Neuron (in vitro differentiated cells): Measurements from ENCODE around the gene F8A2.
"Not testable (repeated sequence)": the region's sequence is repeated elsewhere in the genome, so short reads cannot be mapped to it uniquely, and the experiment has no call there.

ENCODE experiments used
- H2AFZ ChIP-seq: one replicate; pipeline ENCODE4 v1.6.1; 2013; ENCODE audit warnings: low read depth, mild to moderate bottlenecking, inconsistent platforms, low read length, moderate library complexity
- H3K27me3 ChIP-seq: one replicate; pipeline ENCODE4 v1.6.1; 2013; ENCODE audit warnings: low read length; ENCODE audit not compliant: insufficient read depth
- H3K36me3 ChIP-seq: one replicate; pipeline ENCODE4 v1.6.1; 2013; ENCODE audit warnings: low read length; ENCODE audit not compliant: insufficient read depth
- H3K4me1 ChIP-seq: one replicate; pipeline ENCODE4 v1.6.1; 2013; ENCODE audit warnings: low read length; ENCODE audit not compliant: insufficient read depth
- H3K4me3 ChIP-seq: 2 replicates; pipeline ENCODE4 v1.5.1; 2013; ENCODE audit warnings: mild to moderate bottlenecking, low read length, moderate library complexity
- H3K9me3 ChIP-seq: one replicate; pipeline ENCODE4 v1.6.1; 2013; ENCODE audit warnings: low read length

The F8A2 gene

DNA sequence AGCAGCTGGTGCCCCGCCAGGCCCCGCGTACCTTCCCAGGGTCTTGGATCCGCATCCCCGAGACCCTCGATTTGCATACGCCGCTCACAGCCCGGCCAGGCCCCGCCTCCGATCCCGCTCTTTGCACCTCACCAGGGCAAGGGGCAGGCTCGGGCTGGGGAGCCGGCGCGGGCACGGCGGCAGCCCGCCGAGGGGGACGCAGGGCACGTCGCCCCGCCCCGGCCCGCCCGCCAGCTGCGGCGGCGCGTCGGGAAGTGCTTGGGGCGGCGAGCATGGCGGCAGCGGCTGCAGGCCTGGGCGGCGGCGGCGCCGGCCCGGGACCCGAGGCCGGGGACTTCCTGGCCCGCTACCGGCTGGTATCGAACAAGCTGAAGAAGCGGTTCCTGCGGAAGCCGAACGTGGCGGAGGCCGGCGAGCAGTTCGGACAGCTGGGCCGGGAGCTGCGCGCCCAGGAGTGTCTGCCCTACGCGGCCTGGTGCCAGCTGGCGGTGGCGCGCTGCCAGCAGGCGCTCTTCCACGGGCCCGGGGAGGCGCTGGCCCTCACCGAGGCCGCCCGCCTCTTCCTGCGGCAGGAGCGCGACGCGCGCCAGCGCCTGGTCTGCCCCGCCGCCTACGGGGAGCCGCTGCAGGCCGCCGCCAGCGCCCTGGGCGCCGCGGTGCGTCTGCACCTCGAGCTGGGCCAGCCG is at the start of gene F8A2:
F8A2 (plus strand) TSS at position 253 of the 686 bp plus-strand sequence; CDS start at position 273, 20 bp downstream.
- H3K9me3 ChIP-seq, H2AFZ ChIP-seq, H3K4me1 ChIP-seq, H3K36me3 ChIP-seq, H3K4me3 ChIP-seq, H3K27me3 ChIP-seq: not testable (repeated sequence)

- Histone ChIP-seq H3K36me3 (no peaks in the 10 kb centered on the region), H3K4me1 (no peaks in the 10 kb centered on the region), H3K9me3 (no peaks in the 10 kb centered on the region), H2AFZ (no peak overlapping the region), H3K27me3 (no peaks in the 10 kb centered on the region), H3K4me3 (no peak overlapping the region)
Observed at GRCh38 chrX:155333544-155334100, 48.3 kb upstream of the F8A2 start.

DNA sequence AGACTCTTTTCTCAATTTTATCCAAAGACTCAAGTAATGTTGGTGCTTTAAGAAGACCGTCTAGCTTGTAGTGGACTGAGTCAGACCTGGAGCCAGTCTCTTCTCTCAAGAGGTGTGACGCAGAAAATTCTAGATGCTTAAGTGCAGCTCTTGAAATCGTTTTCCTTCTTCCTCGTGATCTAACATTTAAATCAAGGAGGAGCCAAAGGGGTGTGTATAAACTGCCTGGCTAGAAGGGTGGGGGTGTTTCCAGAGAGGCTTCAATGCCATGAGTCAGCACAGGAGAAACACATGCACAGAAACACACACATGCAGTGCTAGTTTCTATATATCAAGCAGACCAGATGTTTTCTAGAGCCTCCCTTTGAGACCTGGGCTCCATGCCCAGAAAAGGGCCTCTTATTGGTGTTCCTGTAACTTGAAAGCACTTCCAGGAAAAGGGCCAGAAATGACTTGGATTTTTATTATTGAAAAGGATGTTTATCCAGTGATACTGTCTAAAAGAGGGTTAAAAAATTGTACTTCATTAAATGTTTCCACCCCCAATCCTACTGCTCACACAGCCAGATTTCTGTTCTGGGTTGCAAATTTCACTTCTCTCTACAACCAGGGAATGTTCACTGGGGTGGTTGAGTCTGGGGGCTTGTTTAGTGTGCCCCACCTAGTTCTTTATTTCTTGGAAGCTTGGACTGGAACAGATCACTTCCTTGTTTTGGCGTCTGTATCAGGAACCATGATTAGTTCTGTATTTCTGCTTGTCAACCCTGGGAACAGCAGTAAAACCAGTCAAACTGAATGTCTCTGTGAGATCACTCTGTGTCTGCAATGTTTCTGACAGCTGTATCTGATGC is 47.2 kb upstream of the F8A2 start, which contains the start of gene CLIC2:
CLIC2 (minus strand) TSS at position 129 of the 851 bp plus-strand sequence. CDS start 187 bp downstream, outside the sequence.
- Histone ChIP-seq H3K4me3 (no peak within 1 kb of the TSS), H3K9me3 (no peaks in the 10 kb centered on the region), H3K4me1 (no peaks in the 10 kb centered on the region), H3K27me3 (no peaks in the 10 kb centered on the region), H2AFZ (no peak within 1 kb of the TSS), H3K36me3 (no peaks in the 10 kb centered on the region)

GRCh38 chrX:155335337-155335712 is 46.6 kb upstream of the F8A2 start:
- not testable (repeated sequence) for H3K9me3 ChIP-seq

GRCh38 chrX:155345689-155346088 is 36.2 kb upstream of the F8A2 start:
- H3K4me1 ChIP-seq, H2AFZ ChIP-seq, H3K9me3 ChIP-seq, H3K27me3 ChIP-seq, H3K4me3 ChIP-seq, H3K36me3 ChIP-seq: not testable (repeated sequence)

More at GRCh38 chrX:155335337-155335712, 46.6 kb upstream of the F8A2 start:
- H3K36me3 ChIP-seq, H3K4me1 ChIP-seq, H3K27me3 ChIP-seq, H2AFZ ChIP-seq, H3K4me3 ChIP-seq: not testable (repeated sequence)

DNA sequence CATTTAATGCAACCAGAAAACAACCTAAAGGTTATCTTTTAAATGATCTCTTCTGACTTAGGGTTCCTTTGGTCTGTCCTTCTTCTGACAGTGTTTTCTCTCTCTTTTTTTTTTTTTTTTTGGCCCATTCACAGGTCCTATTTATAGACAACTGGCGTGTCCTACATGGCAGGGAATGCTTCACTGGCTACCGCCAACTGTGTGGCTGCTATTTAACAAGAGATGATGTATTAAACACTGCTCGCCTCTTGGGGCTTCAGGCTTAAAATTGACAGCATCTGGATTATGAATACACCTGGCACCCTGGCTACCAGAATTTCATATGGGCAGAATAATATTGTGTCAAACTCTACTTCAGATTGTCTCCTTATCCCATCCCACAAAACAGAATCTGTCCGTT is 32.4 kb upstream of the F8A2 start:
- not testable (repeated sequence) for H2AFZ ChIP-seq, H3K4me3 ChIP-seq, H3K4me1 ChIP-seq, H3K9me3 ChIP-seq, H3K27me3 ChIP-seq, H3K36me3 ChIP-seq

DNA sequence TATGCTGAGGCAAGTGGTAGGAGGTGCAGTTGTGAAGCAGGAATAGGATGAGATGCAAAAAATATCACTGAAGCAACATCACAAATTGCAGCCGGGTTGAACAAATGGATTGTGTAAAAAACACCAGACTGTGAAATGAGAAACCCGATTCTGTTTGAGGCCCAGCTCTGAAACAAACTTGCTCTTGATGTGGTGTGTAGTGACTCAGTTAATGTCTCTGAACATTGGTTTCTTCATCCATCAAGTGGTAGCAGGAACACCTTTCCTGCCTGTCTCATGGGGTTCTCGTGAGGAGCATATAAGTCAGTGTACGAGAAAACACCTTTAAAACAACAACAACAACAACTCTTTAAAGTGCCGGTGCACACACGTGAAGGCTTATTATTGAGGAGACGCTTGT is 18.2 kb upstream of the F8A2 start:
- H2AFZ ChIP-seq, H3K9me3 ChIP-seq, H3K4me1 ChIP-seq, H3K27me3 ChIP-seq, H3K36me3 ChIP-seq, H3K4me3 ChIP-seq: not testable (repeated sequence)

GRCh38 chrX:155373777-155374458 is 8.0 kb upstream of the F8A2 start:
- H3K36me3 ChIP-seq, H3K4me1 ChIP-seq, H3K27me3 ChIP-seq, H2AFZ ChIP-seq, H3K9me3 ChIP-seq, H3K4me3 ChIP-seq: not testable (repeated sequence)

- H2AFZ ChIP-seq, H3K4me1 ChIP-seq, H3K27me3 ChIP-seq, H3K4me3 ChIP-seq, H3K9me3 ChIP-seq, H3K36me3 ChIP-seq: not testable (repeated sequence)
Observed at GRCh38 chrX:155379802-155380201, 2.1 kb upstream of the F8A2 start.

- H3K9me3 ChIP-seq, H2AFZ ChIP-seq, H3K27me3 ChIP-seq, H3K4me1 ChIP-seq, H3K36me3 ChIP-seq, H3K4me3 ChIP-seq: not testable (repeated sequence)
Observed at GRCh38 chrX:155382529-155382967, 653 bp downstream of the F8A2 start.

- Histone ChIP-seq H3K4me3 (no peak overlapping the region), H3K9me3 (no peaks in the 10 kb centered on the region), H3K27me3 (no peaks in the 10 kb centered on the region), H3K36me3 (no peaks in the 10 kb centered on the region), H2AFZ (no peak overlapping the region), H3K4me1 (no peaks in the 10 kb centered on the region)
Observed at GRCh38 chrX:155389634-155390033, 7.7 kb downstream of the F8A2 start.

DNA sequence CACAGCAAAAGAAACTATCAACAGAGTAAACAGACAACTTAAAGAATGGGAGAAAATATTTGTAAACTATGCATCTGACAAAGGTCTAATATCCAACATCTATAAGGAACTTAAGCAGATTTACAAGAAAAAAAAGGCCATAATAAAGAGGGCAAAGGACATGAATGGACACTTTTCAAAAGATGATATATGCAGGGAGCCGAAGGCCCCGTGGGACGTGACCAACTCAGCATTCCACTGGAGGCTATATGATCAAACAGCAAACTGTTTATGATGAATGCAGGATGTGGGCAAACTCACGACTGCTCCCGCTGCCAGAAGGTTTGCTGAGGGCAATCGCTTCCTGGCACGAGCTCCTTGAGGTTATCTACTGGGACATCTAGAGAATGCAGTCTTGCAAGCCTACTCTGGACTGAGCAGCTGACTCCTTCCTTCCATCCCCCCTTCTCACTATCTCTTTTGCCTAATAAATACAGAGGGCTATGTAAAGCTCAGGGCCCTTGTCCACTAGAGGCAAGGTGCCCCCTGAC is 12.9 kb downstream of the F8A2 start:
- not testable (repeated sequence) for H3K36me3 ChIP-seq, H3K9me3 ChIP-seq, H2AFZ ChIP-seq, H3K4me3 ChIP-seq, H3K4me1 ChIP-seq, H3K27me3 ChIP-seq

DNA sequence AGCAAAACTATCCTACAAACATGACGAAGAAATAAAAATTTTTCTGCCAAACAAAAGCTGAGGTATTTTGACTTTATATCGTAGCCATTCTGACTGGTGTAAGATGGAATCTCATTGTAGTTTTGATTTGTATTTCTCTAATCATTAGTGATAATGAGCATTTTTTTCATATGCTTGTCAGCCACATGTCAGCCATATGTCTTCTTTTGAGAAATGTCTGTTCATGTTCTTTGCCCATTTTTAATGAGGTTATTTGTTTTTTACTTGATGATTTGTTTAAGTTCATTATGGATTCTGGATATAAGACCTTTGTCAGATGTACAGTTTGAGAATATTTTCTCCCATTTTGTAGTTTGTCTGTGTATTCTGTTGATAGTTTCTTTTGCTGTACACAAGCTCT is 24.5 kb downstream of the F8A2 start:
- H2AFZ ChIP-seq = no peak overlapping the region
- H3K4me3 ChIP-seq = no peak overlapping the region
- H3K36me3 ChIP-seq = no peaks in the 10 kb centered on the region
- no peaks in the 10 kb centered on the region for H3K9me3 ChIP-seq
- no peaks in the 10 kb centered on the region for H3K27me3 ChIP-seq
- H3K4me1 ChIP-seq = no peaks in the 10 kb centered on the region
